Measurements from ENCODE around the gene DNM2. TPM values are rescaled to one million over a fixed set of nuclear protein-coding genes. Genes with fewer than 3 reads are reported as not detected.

Gene DNM2
- total RNA-seq, 1 experiment from 2014 or later: 131 TPM

GRCh38 chr19:10669246-10669645, 48.6 kb upstream of the DNM2 start (continued):
- TF ChIP-seq HMGXB4 (CRISPR knock-in tag; IDR thresholded peaks at IDR 0.05): no peak
- no peak for TF ChIP-seq GTF2I (CRISPR knock-in tag; conservative IDR thresholded peaks at IDR 0.05)

GRCh38 chr19:10670182-10670581, 47.7 kb upstream of the DNM2 start:
- TF ChIP-seq ZNF232 (CRISPR knock-in tag; IDR thresholded peaks at IDR 0.05): no peak
- TF ChIP-seq E2F4 (CRISPR knock-in tag; IDR thresholded peaks at IDR 0.05; ENCODE audit: borderline replicate concordance, low read depth): no peak
- no peak for TF ChIP-seq ZBTB43 (CRISPR knock-in tag; IDR thresholded peaks at IDR 0.05)
- no peak for TF ChIP-seq ZNF532 (CRISPR knock-in tag; IDR thresholded peaks at IDR 0.05; ENCODE audit: borderline replicate concordance)
- TF ChIP-seq FOXK1 (CRISPR knock-in tag; IDR thresholded peaks at IDR 0.05): no peak
- no peak for TF ChIP-seq ATF6 (CRISPR knock-in tag; IDR thresholded peaks at IDR 0.05)
- no peak for TF ChIP-seq SP1 (CRISPR knock-in tag; conservative IDR thresholded peaks at IDR 0.05)
- TF ChIP-seq ZSCAN18 (CRISPR knock-in tag; IDR thresholded peaks at IDR 0.05): no peak
- no peak for TF ChIP-seq ERG (CRISPR knock-in tag; IDR thresholded peaks at IDR 0.05)
- no peak for TF ChIP-seq IRF1 (CRISPR knock-in tag; IDR thresholded peaks at IDR 0.05)
- Mint-ChIP-seq H3K36me3 (peaks cover 70% of the 10 kb centered on the region), H3K27ac (0 out of 2 replicates have a peak overlapping the region, but pooled peaks have one; percentile 63), H3K9me3 (no peaks in the 10 kb centered on the region), H3K4me1 (0 out of 2 replicates have a peak, but pooled peaks cover 4% of the 10 kb centered on the region), H3K27me3 (ENCODE audit: low read depth) (no peaks in the 10 kb centered on the region), H3K4me3 (no peak overlapping the region)
- ATAC-seq (no peak), DNase-seq (ENCODE audit: low spot score) (no peak)
- POLR2A ChIA-PET: no interaction called here
- CTCF ChIA-PET: no interaction called here

All from WTC11 (cell line).